K562 (cell line): ENCODE measurements around the gene CYP26A1. TPM values are rescaled to one million over a fixed set of nuclear protein-coding genes. Genes with fewer than 3 reads are reported as not detected.

Experiments used
- ATAC-seq: fragments of 200-7000 bp; cut with Tn5 transposase; 3 replicates; pipeline ENCODE4 v1.9.1; 2020; ENCODE audit warnings: moderate library complexity
- BruUV-seq: library from RNA; stranded (reverse); fragments of 400-500 nt; replicated peaks from 2 replicates; lab custom pipeline; 2021; lab: Mats Ljungman, UMichigan
- CTCF ChIA-PET: fragments of 300-600 bp; formaldehyde crosslinking; extraction: SDS; loops from one replicate; lab custom pipeline; 2021; ENCODE audit warnings: low intra/inter-chr PET ratio; lab: Yijun Ruan, JAX
- POLR2A ChIA-PET: fragments of 300-600, 350-650 bp; sonication (Branson Sonifier 250); formaldehyde crosslinking; extraction: SDS; loops from one replicate; lab custom pipeline; 2021; ENCODE audit warnings: antibody characterized with exemption, inconsistent platforms; lab: Yijun Ruan, JAX
- DNase-seq, 4 experiments: peaks; one replicate each; pipeline versions ENCODE4 v3.0.0 to v3.0.0-alpha.2; 2011 to 2018; ENCODE audit warnings: low spot score in 3 of 4, mixed read lengths in 3 of 4; ENCODE audit errors: extremely low read depth in 1 of 4
- FAIRE-seq: peaks from 2 replicates; lab custom pipeline; 2011; peaks lifted over from hg19 to GRCh38; lab: Jason Lieb, UNC
- H2AFZ ChIP-seq: 2 replicates; pipeline ENCODE4 v1.6.0; 2011; ENCODE audit warnings: low read depth, low read length, control low read depth, inconsistent platforms
- H3K27ac ChIP-seq: fragments of 200-600 bp; 3 replicates; pipeline ENCODE4 v1.8.0; 2011; ENCODE audit warnings: low read depth, mild to moderate bottlenecking, control low read depth, inconsistent platforms, low read length, moderate library complexity, mixed read lengths; ENCODE audit errors: extremely low read depth
- H3K27me3 ChIP-seq, 2 experiments: fragments of 300-600 bp in 1 of 2; 2 replicates in 1 of 2; 3 replicates in 1 of 2; pipeline versions ENCODE4 v1.6.0 to v1.8.0; 2011; ENCODE audit warnings: inconsistent platforms in 2 of 2, low read length in 2 of 2, mild to moderate bottlenecking in 1 of 2, mixed read lengths in 1 of 2, moderate library complexity in 1 of 2; ENCODE audit not compliant: control insufficient read depth in 2 of 2, insufficient read depth in 2 of 2
- H3K36me3 ChIP-seq: fragments of 300-600 bp; 3 replicates; pipeline ENCODE4 v1.8.0; 2011; ENCODE audit warnings: mild to moderate bottlenecking, low read length, inconsistent platforms; ENCODE audit not compliant: control insufficient read depth, insufficient read depth
- H3K4me1 ChIP-seq, 2 experiments: fragments of 200-600 bp in 1 of 2; replicated peaks in 1 of 2; 2 replicates in 1 of 2; 3 replicates in 1 of 2; pipeline versions ENCODE4 v1.5.1 to v1.8.0; 2011; ENCODE audit warnings: inconsistent platforms in 2 of 2, low read length in 2 of 2, mild to moderate bottlenecking in 1 of 2, mixed read lengths in 1 of 2, moderate library complexity in 1 of 2; ENCODE audit not compliant: control insufficient read depth in 2 of 2, insufficient read depth in 2 of 2
- H3K4me2 ChIP-seq: 2 replicates; pipeline ENCODE4 v1.6.1; 2011; ENCODE audit warnings: low read length, control low read depth, inconsistent platforms, mixed read lengths; ENCODE audit not compliant: insufficient read depth
- H3K4me3 ChIP-seq: fragments of 200-600 bp; sonication (generic), shearing (Covaris generic); 2 replicates; pipeline ENCODE4 v1.5.1; 2016; ENCODE audit warnings: control low read depth, inconsistent platforms
- H3K79me2 ChIP-seq: fragments of 200-600 bp; 3 replicates; pipeline ENCODE4 v1.8.0; 2011; ENCODE audit warnings: low read length, inconsistent platforms; ENCODE audit not compliant: control insufficient read depth, insufficient read depth
- H3K9ac ChIP-seq, 2 experiments: 2 replicates each; pipeline versions ENCODE4 v1.6.0 to v1.6.1; 2011; ENCODE audit warnings: low read depth in 2 of 2, low read length in 2 of 2, control low read depth in 1 of 2, inconsistent platforms in 1 of 2, mild to moderate bottlenecking in 1 of 2, mixed read lengths in 1 of 2; ENCODE audit not compliant: insufficient read depth in 1 of 2
- H3K9me1 ChIP-seq: one replicate; pipeline ENCODE4 v1.6.0; 2011; ENCODE audit warnings: inconsistent platforms, mild to moderate bottlenecking, low read length, moderate library complexity; ENCODE audit not compliant: control insufficient read depth, insufficient read depth
- H3K9me3 ChIP-seq: replicated peaks from 2 replicates; pipeline ENCODE4 v1.5.1; 2011; ENCODE audit warnings: low read depth, low read length, inconsistent platforms; ENCODE audit not compliant: control insufficient read depth, insufficient read depth
- H4K20me1 ChIP-seq: replicated peaks from 2 replicates; pipeline ENCODE4 v1.6.1; 2011; ENCODE audit warnings: low read length, inconsistent platforms, mixed read lengths; ENCODE audit not compliant: control insufficient read depth, insufficient read depth
- FOXJ2 ChIP-seq: fragments of 200-800 bp; sonication (Bioruptor generic); IDR thresholded peaks from 2 replicates; pipeline ENCODE4 v1.6.1; 2016; ENCODE audit warnings: missing genetic modification characterization, missing compliant biosample characterization
- JUNB ChIP-seq: fragments of 450-650 bp; formaldehyde crosslinking; conservative IDR thresholded peaks from 2 replicates; pipeline ENCODE4 v1.4.0; 2020; ENCODE audit warnings: mild to moderate bottlenecking
- NCOA2 ChIP-seq, 2 experiments: fragments of 450-650 bp; IDR thresholded peaks; 2 replicates each; pipeline ENCODE4 v1.6.1; 2018; ENCODE audit warnings: mild to moderate bottlenecking in 2 of 2, moderate library complexity in 1 of 2; ENCODE audit not compliant: partially characterized antibody in 2 of 2
- SRSF9 ChIP-seq: fragments of 200-400 bp; formaldehyde crosslinking; IDR thresholded peaks from 2 replicates; pipeline ENCODE4 v1.6.1; 2017; ENCODE audit warnings: low read depth, low read length, borderline replicate concordance
- ZC3H8 ChIP-seq: fragments of 450-650 bp; IDR thresholded peaks from 2 replicates; pipeline ENCODE4 v1.6.1; 2017
- WGBS: fragments of 100-300 bp; shearing (Covaris generic); methylation state at CpG from one replicate; pipeline ENCODE4 v1.1.6; 2016; ENCODE audit warnings: low coverage, mixed read lengths; ENCODE audit not compliant: insufficient coverage; ENCODE audit errors: missing lambda C conversion rate; 5-methylcytosine and 5-hydroxymethylcytosine counted together
- in situ Hi-C: fragments of 300-500 bp; cut with MboI; formaldehyde crosslinking; loops from 4 replicates; pipeline ENCODE4 v1.15.0; 2018; ENCODE audit warnings: inconsistent platforms, mixed read lengths
- intact Hi-C: fragments of 100-400 bp; cut with micrococcal nuclease; formaldehyde crosslinking; loops from 2 replicates; pipeline ENCODE4 v1.14.2; 2022
- polyA plus RNA-seq, 8 experiments: library from polyadenylated mRNA; depleted of rRNA in 4 of 8; stranded (reverse) in 5 of 8; unstranded in 3 of 8; fragments of >200 nt; fragmentation: Nextera tagmentation in 2 of 8; fragmentation: Illumina TruSeq in 1 of 8; extraction: Ambion mirVana in 2 of 8; extraction: Trizol in 1 of 8; gene quantifications; 2 replicates each; pipeline versions ENCODE4 v1.2.1 to v1.2.3, GENCODE V29; 2011 to 2014; ENCODE audit warnings: inconsistent platforms in 1 of 8, missing spikeins in 1 of 8
- total RNA-seq, 7 experiments: library from RNA; depleted of rRNA in 6 of 7; stranded (reverse); fragments of >200 nt in 6 of 7; fragmentation: Illumina TruSeq in 2 of 7; extraction: Trizol in 2 of 7; gene quantifications; 2 replicates each; pipeline versions ENCODE4 v1.2.1 to v1.2.3, GENCODE V29; 2011 to 2021; ENCODE audit warnings: low replicate concordance in 1 of 7
- TF ChIP-seq, protein P1 (sequence below): fragments of 250-450 bp; sonication (Bioruptor Pico); IDR thresholded peaks from 2 replicates; pipeline ENCODE4 v1.4.0; 2020; ENCODE audit warnings: mild to moderate bottlenecking, moderate library complexity, borderline replicate concordance
- TF ChIP-seq, protein P2 (sequence below), 2 experiments: fragments of 450-650 bp in 1 of 2; IDR thresholded peaks; 2 replicates each; pipeline ENCODE4 v1.6.1; 2011 to 2017; ENCODE audit warnings: low read depth in 2 of 2, antibody characterized with exemption in 1 of 2, borderline replicate concordance in 1 of 2, low read length in 1 of 2, mild to moderate bottlenecking in 1 of 2, mixed read lengths in 1 of 2; ENCODE audit not compliant: control insufficient read depth in 1 of 2

Gene CYP26A1
- total and polyA plus RNA-seq, 9 of the 15 experiments (the other 6 are each of a cell fraction or from before 2014, with no cell fraction given), result 0.11 to 5.1 (median 1.6) TPM

DNA sequence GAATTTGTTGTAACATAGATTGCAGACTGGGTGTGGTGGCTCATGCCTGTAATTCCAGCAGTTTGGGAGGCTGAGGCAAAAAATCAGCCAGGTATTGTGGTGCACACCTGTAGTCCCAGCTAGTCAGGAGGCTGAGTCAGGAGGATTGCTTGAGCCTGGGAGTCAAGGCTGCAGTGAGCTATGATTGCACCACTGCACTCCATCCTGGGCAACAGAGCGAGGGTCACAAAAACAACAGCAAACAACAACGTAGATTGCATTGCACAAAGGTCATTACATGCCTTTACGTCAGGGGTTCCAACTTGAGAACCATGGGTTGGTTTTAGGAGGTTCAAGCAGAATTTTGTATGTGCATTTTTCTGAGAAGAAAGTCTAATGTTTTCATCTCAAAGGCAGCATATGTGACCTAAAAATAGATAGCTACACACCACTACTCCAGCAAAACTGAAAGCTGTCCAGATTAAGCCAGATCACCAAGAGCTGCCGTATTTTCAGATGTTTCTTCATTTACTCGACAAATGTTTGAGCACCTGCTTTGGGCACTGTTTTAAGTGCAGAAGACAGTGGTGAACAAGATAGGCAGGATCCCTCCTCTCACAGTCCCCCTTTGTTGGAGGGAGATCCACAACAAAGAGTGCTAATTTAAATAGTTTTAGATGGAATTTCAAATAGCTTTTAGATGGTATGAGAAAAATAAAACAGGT, 41.4 kb upstream of the CYP26A1 start (continued):
- TF ChIP-seq, protein P1, sequence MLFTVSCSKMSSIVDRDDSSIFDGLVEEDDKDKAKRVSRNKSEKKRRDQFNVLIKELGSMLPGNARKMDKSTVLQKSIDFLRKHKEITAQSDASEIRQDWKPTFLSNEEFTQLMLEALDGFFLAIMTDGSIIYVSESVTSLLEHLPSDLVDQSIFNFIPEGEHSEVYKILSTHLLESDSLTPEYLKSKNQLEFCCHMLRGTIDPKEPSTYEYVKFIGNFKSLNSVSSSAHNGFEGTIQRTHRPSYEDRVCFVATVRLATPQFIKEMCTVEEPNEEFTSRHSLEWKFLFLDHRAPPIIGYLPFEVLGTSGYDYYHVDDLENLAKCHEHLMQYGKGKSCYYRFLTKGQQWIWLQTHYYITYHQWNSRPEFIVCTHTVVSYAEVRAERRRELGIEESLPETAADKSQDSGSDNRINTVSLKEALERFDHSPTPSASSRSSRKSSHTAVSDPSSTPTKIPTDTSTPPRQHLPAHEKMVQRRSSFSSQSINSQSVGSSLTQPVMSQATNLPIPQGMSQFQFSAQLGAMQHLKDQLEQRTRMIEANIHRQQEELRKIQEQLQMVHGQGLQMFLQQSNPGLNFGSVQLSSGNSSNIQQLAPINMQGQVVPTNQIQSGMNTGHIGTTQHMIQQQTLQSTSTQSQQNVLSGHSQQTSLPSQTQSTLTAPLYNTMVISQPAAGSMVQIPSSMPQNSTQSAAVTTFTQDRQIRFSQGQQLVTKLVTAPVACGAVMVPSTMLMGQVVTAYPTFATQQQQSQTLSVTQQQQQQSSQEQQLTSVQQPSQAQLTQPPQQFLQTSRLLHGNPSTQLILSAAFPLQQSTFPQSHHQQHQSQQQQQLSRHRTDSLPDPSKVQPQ (CRISPR knock-in tag), result no peak

DNA sequence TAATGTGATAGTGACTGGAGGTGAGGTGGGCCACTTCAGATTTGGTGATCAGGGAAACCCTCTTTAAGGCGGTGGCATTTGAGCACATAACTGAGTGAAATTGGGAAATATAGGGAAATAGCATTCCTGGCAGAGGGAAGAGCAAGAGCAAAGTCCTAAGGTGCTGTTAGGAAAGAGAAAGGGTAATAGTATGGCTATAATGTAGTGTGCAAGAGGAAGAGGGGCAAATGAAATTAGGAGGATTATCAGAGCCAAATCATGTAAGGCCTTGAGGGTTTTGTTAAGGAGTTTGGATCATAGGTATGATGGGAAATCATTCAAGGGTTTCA, 40.9 kb upstream of the CYP26A1 start:
- WGBS, result 90% methylated on average over 1 of the region's 1 CpG
- no peak for TF ChIP-seq SRSF9
- no peak for TF ChIP-seq NCOA2 (IDR thresholded peaks at IDR 0.05; ENCODE audit: partially characterized antibody in 2 of 2)
- TF ChIP-seq ZC3H8, result no peak
- TF ChIP-seq, protein P2, sequence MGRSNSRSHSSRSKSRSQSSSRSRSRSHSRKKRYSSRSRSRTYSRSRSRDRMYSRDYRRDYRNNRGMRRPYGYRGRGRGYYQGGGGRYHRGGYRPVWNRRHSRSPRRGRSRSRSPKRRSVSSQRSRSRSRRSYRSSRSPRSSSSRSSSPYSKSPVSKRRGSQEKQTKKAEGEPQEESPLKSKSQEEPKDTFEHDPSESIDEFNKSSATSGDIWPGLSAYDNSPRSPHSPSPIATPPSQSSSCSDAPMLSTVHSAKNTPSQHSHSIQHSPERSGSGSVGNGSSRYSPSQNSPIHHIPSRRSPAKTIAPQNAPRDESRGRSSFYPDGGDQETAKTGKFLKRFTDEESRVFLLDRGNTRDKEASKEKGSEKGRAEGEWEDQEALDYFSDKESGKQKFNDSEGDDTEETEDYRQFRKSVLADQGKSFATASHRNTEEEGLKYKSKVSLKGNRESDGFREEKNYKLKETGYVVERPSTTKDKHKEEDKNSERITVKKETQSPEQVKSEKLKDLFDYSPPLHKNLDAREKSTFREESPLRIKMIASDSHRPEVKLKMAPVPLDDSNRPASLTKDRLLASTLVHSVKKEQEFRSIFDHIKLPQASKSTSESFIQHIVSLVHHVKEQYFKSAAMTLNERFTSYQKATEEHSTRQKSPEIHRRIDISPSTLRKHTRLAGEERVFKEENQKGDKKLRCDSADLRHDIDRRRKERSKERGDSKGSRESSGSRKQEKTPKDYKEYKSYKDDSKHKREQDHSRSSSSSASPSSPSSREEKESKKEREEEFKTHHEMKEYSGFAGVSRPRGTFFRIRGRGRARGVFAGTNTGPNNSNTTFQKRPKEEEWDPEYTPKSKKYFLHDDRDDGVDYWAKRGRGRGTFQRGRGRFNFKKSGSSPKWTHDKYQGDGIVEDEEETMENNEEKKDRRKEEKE (IDR thresholded peaks at IDR 0.05; ENCODE audit: borderline replicate concordance in 1 of 2, control insufficient read depth in 1 of 2, low read depth in 2 of 2, low read length in 1 of 2), result no peak
- no peak for TF ChIP-seq FOXJ2 (tag)
- no peak for TF ChIP-seq JUNB (CRISPR knock-in tag)

More for the DNA sequence above, 40.9 kb upstream of the CYP26A1 start:
- H3K36me3 ChIP-seq, result peaks cover 2% of the 10 kb centered on the region; the same call in 1 of the 3 replicates
- H3K9me3 ChIP-seq, result no peaks in the 10 kb centered on the region
- H3K9me1 ChIP-seq, result no peaks in the 10 kb centered on the region
- H3K27me3 ChIP-seq, result no peaks in the 10 kb centered on the region
- in situ Hi-C loops (no loop called here), intact Hi-C loops (no loop called here)
- H3K27ac ChIP-seq, result no peak overlapping the region
- H3K4me2 ChIP-seq, result no peak overlapping the region
- no peak overlapping the region for H3K4me3 ChIP-seq
- ChIA-PET CTCF (no interaction called here), POLR2A (no interaction called here)
- no peak for ATAC-seq
- H4K20me1 ChIP-seq, result no peaks in the 10 kb centered on the region
- no peaks in the 10 kb centered on the region for H3K79me2 ChIP-seq
- FAIRE-seq, result no peak
- DNase-seq, result no peak
- BruUV-seq, result no TSS peak
- no peak overlapping the region for H2AFZ ChIP-seq
- no peak overlapping the region for H3K9ac ChIP-seq
- no peaks in the 10 kb centered on the region; a peak in 2 of 5 replicates for H3K4me1 ChIP-seq
